SIG-M5 (cell line): ENCODE results near the gene FTO.

ENCODE experiments used
- DNase-seq: peaks from one replicate; lab custom pipeline; 2025; lab: John Stamatoyannopoulos, UW

FTO gene

GRCh38 chr16:53711390-53711789 lies 7.4 kb downstream of the FTO start:
- no peak for DNase-seq

GRCh38 chr16:53712065-53712464 lies 8.1 kb downstream of the FTO start:
- DNase-seq, result no peak

DNA sequence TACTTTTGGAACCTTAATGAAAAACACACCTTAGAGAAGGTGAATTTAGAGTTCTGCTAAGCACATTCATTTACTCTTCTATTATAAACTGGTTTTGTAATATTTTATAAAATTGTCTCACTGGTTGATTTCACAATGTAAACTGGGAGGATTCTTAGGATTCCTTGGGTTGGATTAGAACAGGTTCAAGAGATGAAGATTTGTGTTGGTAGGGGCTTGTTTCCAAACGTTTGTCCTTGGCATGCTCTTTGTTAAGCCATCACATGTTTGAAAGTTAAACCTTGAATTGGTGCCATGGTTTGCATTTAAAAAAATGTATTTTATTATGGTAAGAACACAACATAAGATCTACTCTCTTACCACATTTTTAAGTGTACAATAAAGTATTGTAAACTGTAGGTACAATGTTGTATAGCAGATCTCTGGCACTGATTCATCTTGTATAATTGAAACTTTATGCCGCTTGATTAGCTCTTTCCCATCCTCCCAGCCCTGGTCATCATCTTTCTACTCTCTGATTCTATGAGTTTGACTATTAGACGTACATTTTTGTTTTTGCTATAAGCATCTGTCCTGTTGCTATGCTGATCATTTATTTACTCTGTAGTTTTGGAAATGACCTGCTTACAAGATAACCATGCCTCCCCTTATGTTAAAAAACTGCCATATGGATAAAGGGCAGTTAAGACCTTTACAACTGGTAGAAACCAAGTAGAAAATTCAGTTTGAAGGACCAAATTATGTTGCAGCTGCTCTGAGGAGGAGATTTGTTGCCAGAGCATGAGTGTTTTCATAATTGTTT lies 9.6 kb downstream of the FTO start:
- DNase-seq, result no peak

- no peak for DNase-seq
Measured at GRCh38 chr16:53714205-53715022, 10.5 kb downstream of the FTO start.

DNA sequence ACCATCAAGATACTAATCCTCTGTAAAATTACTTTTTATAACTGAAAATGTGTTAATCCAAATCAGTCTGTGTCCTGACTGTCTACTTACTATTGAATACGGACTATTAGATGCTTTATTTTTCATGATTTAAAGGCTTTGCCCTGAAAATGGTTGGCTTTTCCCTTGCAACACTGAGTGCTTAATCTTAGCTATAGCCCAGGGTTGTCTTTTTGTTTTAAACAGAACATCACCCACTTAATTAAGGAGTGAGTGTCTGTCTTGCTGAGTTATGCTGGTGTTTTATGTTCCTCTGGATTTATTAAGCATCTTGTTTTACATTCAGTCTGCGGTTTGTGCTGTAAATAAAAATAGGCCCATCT lies 11.0 kb downstream of the FTO start:
- DNase-seq, result no peak

DNA sequence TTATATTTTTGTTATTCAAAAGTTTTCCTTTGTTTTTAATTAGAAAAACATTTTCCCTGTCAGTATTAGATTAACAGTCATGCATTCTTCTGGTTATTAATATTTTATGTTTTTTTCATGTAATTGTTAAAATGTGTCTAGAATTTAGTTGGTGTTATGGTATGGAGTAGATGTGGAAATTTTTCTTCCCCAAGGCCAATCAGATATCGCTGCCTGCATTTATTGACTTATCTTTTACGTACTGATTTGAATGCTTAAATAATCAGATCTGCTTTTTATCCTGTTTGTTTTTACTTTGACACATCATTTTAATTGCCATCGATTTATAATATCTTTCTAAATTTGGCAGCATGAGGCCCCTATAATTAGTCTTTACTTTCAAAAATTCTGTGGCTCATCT lies 13.6 kb downstream of the FTO start:
- DNase-seq, result no peak

- DNase-seq, result no peak
Measured at GRCh38 chr16:53721017-53721416, 17.1 kb downstream of the FTO start.

- no peak for DNase-seq
Measured at GRCh38 chr16:53726625-53727024, 22.7 kb downstream of the FTO start.

DNA sequence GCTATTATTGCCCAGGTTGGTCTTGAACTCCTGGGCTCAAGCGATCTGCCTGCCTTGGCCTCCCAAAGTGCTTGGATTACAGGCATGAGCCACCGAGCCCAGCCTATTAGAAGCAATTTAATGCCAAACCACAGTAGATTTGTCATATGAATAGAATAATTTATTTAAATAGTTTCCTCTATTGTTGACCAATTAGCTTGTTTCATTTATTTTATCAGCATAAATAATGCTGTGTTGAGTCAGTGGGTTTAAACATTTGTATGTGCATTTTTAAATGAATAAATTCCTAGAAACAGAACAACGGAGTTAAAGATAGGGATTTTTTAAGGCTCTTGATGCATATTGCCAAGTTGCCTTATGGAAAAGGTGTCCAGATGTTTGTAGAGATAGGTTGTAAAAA lies 26.7 kb downstream of the FTO start:
- DNase-seq, result no peak

DNA sequence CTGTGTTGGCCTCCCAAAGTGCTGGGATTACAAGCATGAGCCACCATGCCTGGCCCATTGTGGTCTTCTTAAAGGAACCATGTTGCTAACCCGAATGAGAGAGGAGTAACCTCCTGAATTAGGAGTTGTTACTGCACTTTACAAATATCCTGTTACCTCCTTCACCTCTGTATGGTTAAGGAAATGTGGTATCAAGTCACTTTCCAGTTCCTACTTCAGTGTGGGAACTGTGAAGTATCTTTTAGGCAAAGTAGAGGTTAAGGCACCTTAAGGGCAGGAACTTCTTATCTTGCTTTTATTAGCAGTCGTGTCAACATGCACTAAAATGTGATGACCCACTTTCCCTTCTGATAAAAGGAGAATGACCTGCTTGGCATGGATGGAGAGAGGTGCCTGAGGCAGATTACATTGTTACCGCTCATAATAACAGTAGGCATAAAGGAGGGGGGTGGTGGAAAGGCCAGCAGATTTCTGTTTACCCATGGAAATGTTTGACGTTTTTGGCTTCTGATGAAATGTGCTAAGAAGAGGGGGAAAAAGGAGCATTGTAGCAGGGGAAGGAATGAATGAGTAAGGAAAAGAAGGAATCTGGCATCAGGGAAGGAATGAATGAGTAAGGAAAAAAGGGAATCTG lies 28.5 kb downstream of the FTO start:
- DNase-seq, result no peak

- no peak for DNase-seq
Measured at GRCh38 chr16:53734908-53735307, 31.0 kb downstream of the FTO start.

DNA sequence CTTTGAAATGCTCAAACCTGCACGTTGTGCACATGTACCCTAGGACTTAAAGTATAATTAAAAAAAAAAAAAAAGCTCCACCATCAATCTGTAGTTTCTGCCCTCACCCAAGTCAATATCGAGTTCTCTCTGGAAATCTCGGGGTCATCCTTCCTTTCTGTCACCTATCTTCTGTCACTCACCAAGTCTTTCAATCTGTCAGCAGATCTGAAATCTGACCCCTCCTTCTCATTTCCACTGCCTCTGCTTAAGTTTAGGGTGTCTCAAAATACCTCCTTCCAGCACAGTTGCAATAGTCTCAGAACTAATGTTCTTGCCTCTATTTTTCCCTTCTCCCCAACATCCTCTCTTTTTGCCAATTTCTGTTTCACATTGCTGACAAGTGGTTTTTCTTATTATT lies 32.3 kb downstream of the FTO start:
- DNase-seq, result no peak

GRCh38 chr16:53737552-53737951 lies 33.6 kb downstream of the FTO start:
- no peak for DNase-seq

DNA sequence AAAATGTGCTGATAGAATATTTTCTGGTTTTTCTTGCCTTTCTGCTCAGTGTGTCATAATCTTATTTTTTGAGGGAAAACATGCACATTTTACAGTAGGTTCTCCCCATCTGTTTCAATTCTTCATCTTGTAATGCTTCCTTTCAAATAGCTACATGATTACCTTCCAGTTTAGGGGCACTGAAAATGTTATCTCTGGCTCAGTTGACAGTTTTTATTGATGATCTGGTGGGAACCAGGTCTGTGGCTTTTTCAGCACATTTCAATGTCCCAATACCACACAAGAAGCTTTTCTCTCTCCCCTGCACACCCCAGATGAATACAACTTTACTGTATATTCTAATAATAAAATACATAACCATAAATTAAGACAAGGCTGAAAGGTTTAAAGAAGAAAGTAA lies 36.5 kb downstream of the FTO start:
- no peak for DNase-seq

DNA sequence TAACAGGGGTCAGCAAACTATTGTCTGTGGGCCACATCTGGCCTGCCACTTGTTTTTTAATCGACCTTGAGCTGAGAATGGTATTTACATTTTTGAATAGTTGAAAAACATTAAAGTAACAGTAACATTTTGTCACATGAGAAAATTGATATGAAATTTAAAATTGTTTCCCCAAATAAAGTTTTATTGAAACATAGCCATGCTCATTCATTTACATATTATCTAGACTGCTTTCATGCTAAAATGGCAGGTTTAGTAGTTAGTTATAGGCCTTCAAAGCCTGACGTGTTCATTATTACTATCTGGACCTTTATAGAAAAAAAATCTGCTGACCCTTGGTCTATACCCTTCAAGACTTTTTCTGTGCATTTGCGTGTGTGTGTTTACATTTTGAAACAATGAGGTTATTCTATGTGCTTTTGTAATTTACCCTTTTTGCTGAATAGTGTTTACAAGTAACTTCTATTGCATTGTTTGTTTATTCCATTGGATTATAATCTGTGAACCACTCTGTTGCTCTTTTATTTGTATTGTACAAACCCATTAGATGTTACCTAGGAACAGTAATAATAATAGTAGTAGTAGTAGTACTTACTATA lies 37.1 kb downstream of the FTO start:
- DNase-seq, result no peak

DNA sequence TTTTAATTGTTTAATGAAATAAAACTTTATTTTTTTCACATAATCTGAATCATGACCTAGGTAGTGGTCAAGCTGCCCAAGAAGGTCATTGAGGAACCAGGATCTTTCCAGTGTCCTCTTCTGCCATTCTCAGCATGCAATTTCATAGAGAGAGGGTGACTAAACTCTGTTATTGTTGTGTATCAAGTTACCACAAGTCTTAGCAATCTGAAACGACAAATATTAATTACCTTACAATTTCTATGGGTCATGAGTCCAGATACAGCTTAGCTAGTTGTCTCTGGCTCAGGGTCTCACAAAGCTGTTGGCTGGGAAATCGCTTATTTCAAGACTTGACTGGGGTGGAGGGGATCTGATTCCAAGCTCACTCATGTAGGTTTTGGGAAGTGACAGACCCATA lies 37.6 kb downstream of the FTO start:
- no peak for DNase-seq

DNA sequence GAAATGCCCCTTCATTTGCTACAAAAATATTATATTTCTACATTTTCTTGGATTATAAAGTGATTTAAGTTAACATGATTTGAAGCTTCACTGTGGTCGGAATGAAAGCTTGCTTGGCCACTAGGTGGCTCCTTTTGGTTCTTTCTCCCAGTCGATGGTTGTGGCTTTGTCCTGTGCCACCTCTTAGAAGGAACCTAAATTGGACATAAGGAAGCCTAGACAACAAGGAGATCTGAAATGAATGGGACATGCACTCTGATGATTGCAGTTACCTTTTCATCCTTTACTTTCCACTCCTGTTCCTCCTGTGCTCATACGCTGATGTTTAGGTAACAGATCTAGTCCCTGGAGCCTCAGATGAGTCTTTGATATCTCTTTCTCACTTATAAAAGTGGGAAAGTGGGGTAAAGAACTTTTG lies 39.2 kb downstream of the FTO start:
- no peak for DNase-seq

DNA sequence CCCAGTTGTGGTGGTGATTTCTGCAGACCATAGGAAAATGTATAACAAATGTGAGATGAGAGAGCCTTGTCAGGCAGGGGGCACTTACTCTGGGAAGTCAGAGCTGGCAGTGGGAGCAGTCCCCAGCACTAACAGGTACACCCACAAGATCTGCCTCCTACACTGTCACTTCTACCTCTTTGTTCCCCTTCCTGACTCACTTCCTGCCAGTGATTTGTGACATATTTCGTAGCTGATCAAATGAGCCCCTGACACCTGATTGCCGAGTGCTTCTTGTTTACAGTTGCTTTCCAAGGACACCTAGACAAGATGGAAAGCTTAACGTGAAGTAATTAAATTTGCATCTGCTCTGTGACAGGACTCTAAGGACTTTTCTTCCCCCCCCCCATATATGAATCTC lies 40.5 kb downstream of the FTO start:
- DNase-seq, result no peak

GRCh38 chr16:53745086-53745485 lies 41.1 kb downstream of the FTO start:
- no peak for DNase-seq

DNA sequence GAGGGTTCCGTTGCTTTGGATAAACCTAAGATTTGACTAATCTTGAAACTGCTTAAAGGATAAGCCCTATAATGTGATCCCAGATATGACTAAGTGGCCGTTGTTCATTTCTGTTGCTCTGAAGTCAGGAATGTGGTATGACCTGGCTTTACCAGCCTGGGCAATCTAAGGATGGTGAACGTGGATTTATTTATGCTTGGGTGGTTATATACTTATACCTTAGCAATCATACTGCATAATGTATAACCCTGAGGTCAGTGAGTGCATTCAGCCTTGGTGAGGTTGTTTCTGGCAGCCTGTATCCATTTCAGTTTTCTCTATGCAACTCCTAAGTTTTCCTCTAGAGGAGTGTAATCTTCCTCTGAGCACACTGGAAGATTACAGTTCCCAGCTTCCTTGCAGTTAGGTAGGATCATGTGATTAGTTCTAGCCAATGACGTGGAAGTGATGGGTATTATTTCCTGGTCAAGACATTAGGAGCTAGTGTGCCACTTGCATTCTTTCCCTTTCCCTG lies 41.9 kb downstream of the FTO start:
- DNase-seq, result no peak

GRCh38 chr16:53752560-53752959 lies 48.6 kb downstream of the FTO start:
- no peak for DNase-seq

GRCh38 chr16:53753431-53753830 lies 49.5 kb downstream of the FTO start:
- DNase-seq, result no peak
